Loucy (cell line): ENCODE data around the gene NKX6-2.

Experiments used
- H2AFZ ChIP-seq: fragments of 200-600 bp; sonication (generic); 2 replicates; pipeline ENCODE4 v1.6.0; 2016; ENCODE audit warnings: antibody characterized with exemption, mild to moderate bottlenecking, low read length, moderate library complexity
- H3F3A ChIP-seq: fragments of 200-600 bp; 2 replicates; pipeline ENCODE4 v1.6.0; 2016; ENCODE audit warnings: antibody characterized with exemption, low read depth, mild to moderate bottlenecking
- H3K27me3 ChIP-seq: fragments of 200-600 bp; sonication (generic); 2 replicates; pipeline ENCODE4 v1.6.1; 2014; ENCODE audit warnings: low read length, mild to moderate bottlenecking; ENCODE audit not compliant: insufficient read depth, poor library complexity, severe bottlenecking
- H3K36me3 ChIP-seq: fragments of 200-600 bp; sonication (generic); 2 replicates; pipeline ENCODE4 v1.6.1; 2016; ENCODE audit warnings: low read length; ENCODE audit not compliant: insufficient read depth
- H3K4me1 ChIP-seq: fragments of 200-600 bp; sonication (generic); 2 replicates; pipeline ENCODE4 v1.5.1; 2014; ENCODE audit warnings: low read length, mild to moderate bottlenecking; ENCODE audit not compliant: insufficient read depth, poor library complexity, severe bottlenecking
- H3K4me2 ChIP-seq: fragments of 200-600 bp; sonication (generic); 2 replicates; pipeline ENCODE4 v1.6.0; 2014; ENCODE audit warnings: antibody characterized with exemption, low read length, low read depth, mild to moderate bottlenecking; ENCODE audit not compliant: poor library complexity, severe bottlenecking
- H3K4me3 ChIP-seq: fragments of 200-600 bp; sonication (generic); 2 replicates; pipeline ENCODE4 v1.5.1; 2014; ENCODE audit warnings: low read length, mild to moderate bottlenecking, mixed read lengths; ENCODE audit not compliant: poor library complexity, severe bottlenecking
- H3K79me2 ChIP-seq: fragments of 200-600 bp; sonication (generic); 2 replicates; pipeline ENCODE4 v1.6.1; 2014; ENCODE audit warnings: low read length; ENCODE audit not compliant: insufficient read depth
- H3K9ac ChIP-seq: fragments of 200-600 bp; sonication (generic); 2 replicates; pipeline ENCODE4 v1.6.0; 2014; ENCODE audit warnings: mild to moderate bottlenecking, low read depth, low read length, moderate library complexity; ENCODE audit not compliant: poor library complexity, severe bottlenecking
- H3K9me2 ChIP-seq: fragments of 200-600 bp; sonication (generic); replicated peaks from 2 replicates; pipeline ENCODE4 v1.6.1; 2016; ENCODE audit warnings: low read depth, low read length, mixed read lengths
- H3K9me3 ChIP-seq: fragments of 200-600 bp; sonication (generic); 2 replicates; pipeline ENCODE4 v1.6.1; 2014; ENCODE audit warnings: mild to moderate bottlenecking, antibody characterized with exemption, low read length, low read depth; ENCODE audit not compliant: insufficient read depth
- H4K20me1 ChIP-seq: fragments of 200-600 bp; sonication (generic); 2 replicates; pipeline ENCODE4 v1.6.0; 2014; ENCODE audit warnings: antibody characterized with exemption, low read length, mild to moderate bottlenecking; ENCODE audit not compliant: insufficient read depth, poor library complexity, severe bottlenecking
- CTCF ChIP-seq: fragments of 200-600 bp; sonication (generic); conservative IDR thresholded peaks from 2 replicates; pipeline ENCODE4 v1.5.1; 2014; ENCODE audit warnings: mild to moderate bottlenecking, antibody characterized with exemption, low read length
- EZH2phosphoT487 ChIP-seq: fragments of 200-600 bp; IDR thresholded peaks from 2 replicates; pipeline ENCODE4 v1.6.1; 2018; ENCODE audit warnings: antibody characterized with exemption, mild to moderate bottlenecking, moderate library complexity, borderline replicate concordance

Gene NKX6-2

GRCh38 chr10:132762267-132762666 lies 23.7 kb downstream of the NKX6-2 start:
- Histone ChIP-seq H3K27me3 (no peaks in the 10 kb centered on the region), H3K4me1 (no peaks in the 10 kb centered on the region), H3K9me3 (no peaks in the 10 kb centered on the region)

GRCh38 chr10:132761395-132762060 lies 24.4 kb downstream of the NKX6-2 start:
- Histone ChIP-seq H3K4me2 (no peak overlapping the region), H2AFZ (no peak overlapping the region), H3K4me3 (no peak overlapping the region), H3K9me3 (no peaks in the 10 kb centered on the region), H3K4me1 (no peaks in the 10 kb centered on the region), H3K36me3 (peaks cover 2% of the 10 kb centered on the region; the same call in 1 of the 2 replicates), H3K9me2 (no peaks in the 10 kb centered on the region), H3F3A (no peaks in the 10 kb centered on the region), H3K27me3 (no peaks in the 10 kb centered on the region), H3K9ac (no peak overlapping the region), H3K79me2 (no peaks in the 10 kb centered on the region), H4K20me1 (no peaks in the 10 kb centered on the region)
- TF ChIP-seq CTCF (no peak), EZH2phosphoT487 (no peak)

More at GRCh38 chr10:132762267-132762666, 23.7 kb downstream of the NKX6-2 start:
- Histone ChIP-seq H3K4me2 (no peak overlapping the region), H2AFZ (no peak overlapping the region), H3K9ac (no peak overlapping the region), H3K36me3 (no peaks in the 10 kb centered on the region; the same call in 1 of the 2 replicates), H3K9me2 (no peaks in the 10 kb centered on the region), H4K20me1 (no peaks in the 10 kb centered on the region), H3K4me3 (no peak overlapping the region), H3K79me2 (no peaks in the 10 kb centered on the region), H3F3A (no peaks in the 10 kb centered on the region)
- TF ChIP-seq CTCF, result no peak
- TF ChIP-seq EZH2phosphoT487, result no peak

GRCh38 chr10:132758865-132759264 lies 27.1 kb downstream of the NKX6-2 start:
- no peak for TF ChIP-seq CTCF
- no peak for TF ChIP-seq EZH2phosphoT487
- Histone ChIP-seq H4K20me1 (no peaks in the 10 kb centered on the region), H3K9me3 (no peaks in the 10 kb centered on the region), H3K36me3 (peaks cover 22% of the 10 kb centered on the region; the same call in 1 of the 2 replicates), H3K4me2 (no peak overlapping the region), H3K79me2 (no peaks in the 10 kb centered on the region), H3K4me1 (no peaks in the 10 kb centered on the region), H3K4me3 (no peak overlapping the region), H2AFZ (no peak overlapping the region), H3F3A (no peaks in the 10 kb centered on the region), H3K9ac (no peak overlapping the region), H3K9me2 (no peaks in the 10 kb centered on the region), H3K27me3 (no peaks in the 10 kb centered on the region)
